ENCODE results near the gene COL9A3.

The COL9A3 gene

DNA sequence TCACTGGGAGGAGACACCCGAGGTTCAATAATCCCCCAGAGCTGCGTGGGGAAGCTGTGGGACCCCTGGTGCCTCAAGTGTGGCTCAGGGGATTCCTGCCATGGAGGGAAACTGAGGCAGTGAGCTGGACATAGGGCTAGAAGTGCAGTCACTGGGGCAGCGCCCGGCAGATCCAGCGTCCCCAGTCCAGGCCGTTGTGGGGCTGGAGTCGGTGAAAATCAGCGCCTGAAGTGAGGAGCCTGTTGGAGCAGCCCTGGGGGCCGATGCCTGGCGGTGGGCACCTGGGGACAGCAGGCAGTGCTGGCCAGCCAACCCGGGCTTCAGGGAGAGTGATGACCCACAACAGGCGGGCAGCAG is 2.2 kb upstream of the COL9A3 start:
- peaks cover 19% of the 10 kb centered on the region for H3K27me3 Mint-ChIP-seq (ENCODE audit: low read depth)
- peaks cover 3% of the 10 kb centered on the region for H3K36me3 Mint-ChIP-seq (ENCODE audit: low read depth)
- H3K4me3 Mint-ChIP-seq, result no peak overlapping the region
- H3K27ac Mint-ChIP-seq, result no peak overlapping the region
- no peaks in the 10 kb centered on the region for H3K9me3 Mint-ChIP-seq
- H3K4me1 Mint-ChIP-seq, result peaks cover 8% of the 10 kb centered on the region
- TF ChIP-seq, protein P1, sequence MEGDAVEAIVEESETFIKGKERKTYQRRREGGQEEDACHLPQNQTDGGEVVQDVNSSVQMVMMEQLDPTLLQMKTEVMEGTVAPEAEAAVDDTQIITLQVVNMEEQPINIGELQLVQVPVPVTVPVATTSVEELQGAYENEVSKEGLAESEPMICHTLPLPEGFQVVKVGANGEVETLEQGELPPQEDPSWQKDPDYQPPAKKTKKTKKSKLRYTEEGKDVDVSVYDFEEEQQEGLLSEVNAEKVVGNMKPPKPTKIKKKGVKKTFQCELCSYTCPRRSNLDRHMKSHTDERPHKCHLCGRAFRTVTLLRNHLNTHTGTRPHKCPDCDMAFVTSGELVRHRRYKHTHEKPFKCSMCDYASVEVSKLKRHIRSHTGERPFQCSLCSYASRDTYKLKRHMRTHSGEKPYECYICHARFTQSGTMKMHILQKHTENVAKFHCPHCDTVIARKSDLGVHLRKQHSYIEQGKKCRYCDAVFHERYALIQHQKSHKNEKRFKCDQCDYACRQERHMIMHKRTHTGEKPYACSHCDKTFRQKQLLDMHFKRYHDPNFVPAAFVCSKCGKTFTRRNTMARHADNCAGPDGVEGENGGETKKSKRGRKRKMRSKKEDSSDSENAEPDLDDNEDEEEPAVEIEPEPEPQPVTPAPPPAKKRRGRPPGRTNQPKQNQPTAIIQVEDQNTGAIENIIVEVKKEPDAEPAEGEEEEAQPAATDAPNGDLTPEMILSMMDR (IDR thresholded peaks at IDR 0.05; ENCODE audit: unreplicated experiment in 3 of 3), result no peak

DNA sequence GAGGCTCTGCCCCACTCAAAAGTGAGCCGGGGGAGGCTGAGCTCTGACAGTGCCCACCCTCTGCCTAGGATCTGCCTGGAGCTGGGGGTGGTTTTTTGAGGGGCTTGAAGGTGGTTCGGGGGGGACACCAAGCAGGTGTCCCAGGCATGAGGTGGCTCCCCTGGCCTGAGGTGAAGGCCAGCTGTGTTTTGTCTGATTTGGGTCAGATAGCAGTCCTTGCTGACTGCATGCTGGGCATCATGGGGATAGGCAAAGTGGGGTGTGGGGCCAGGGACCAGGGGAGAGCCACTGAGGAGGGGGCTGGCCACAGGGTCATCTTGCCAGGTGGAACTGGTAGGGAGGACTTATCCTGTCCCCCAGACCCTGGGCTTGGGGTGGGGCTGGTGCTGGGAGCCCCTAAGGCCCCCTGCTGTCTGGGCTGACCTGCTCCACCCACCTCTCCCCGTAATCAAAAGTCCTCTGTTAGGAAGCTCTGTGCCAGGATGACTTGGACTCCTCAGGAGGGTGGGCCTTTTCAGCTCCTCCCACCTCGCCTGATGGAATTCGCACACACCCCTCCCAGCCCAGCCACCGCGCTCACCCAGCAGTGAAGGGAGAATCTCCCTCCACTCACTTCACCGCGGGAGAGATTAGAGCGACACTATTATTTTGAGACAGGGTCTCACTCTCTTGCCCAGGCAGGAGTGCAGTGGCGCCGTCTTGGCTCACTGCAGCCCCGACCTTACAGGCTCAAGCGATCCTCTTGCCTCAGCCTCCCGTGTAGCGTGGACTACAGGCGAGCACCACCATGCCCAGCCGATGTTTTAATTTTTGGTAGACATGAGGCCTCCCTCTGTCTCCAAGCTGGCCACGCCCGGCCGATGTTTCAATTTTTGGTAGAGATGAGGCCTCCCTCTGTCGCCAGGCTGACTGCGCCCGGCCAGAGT is 1.5 kb upstream of the COL9A3 start:
- H3K9me3 Mint-ChIP-seq, result no peaks in the 10 kb centered on the region
- peak overlapping the region in 2 of 3 experiments; percentile 67 to 71 for H3K27ac Mint-ChIP-seq
- TF ChIP-seq, protein P1 (IDR thresholded peaks at IDR 0.05; ENCODE audit: unreplicated experiment in 3 of 3), result no peak
- peaks cover 8% of the 10 kb centered on the region for H3K4me1 Mint-ChIP-seq
- peaks cover 3% of the 10 kb centered on the region for H3K36me3 Mint-ChIP-seq (ENCODE audit: low read depth)
- peaks cover 19% of the 10 kb centered on the region for H3K27me3 Mint-ChIP-seq (ENCODE audit: low read depth)
- peak overlapping the region; percentile 59 to 81 (median 79) for H3K4me3 Mint-ChIP-seq

DNA sequence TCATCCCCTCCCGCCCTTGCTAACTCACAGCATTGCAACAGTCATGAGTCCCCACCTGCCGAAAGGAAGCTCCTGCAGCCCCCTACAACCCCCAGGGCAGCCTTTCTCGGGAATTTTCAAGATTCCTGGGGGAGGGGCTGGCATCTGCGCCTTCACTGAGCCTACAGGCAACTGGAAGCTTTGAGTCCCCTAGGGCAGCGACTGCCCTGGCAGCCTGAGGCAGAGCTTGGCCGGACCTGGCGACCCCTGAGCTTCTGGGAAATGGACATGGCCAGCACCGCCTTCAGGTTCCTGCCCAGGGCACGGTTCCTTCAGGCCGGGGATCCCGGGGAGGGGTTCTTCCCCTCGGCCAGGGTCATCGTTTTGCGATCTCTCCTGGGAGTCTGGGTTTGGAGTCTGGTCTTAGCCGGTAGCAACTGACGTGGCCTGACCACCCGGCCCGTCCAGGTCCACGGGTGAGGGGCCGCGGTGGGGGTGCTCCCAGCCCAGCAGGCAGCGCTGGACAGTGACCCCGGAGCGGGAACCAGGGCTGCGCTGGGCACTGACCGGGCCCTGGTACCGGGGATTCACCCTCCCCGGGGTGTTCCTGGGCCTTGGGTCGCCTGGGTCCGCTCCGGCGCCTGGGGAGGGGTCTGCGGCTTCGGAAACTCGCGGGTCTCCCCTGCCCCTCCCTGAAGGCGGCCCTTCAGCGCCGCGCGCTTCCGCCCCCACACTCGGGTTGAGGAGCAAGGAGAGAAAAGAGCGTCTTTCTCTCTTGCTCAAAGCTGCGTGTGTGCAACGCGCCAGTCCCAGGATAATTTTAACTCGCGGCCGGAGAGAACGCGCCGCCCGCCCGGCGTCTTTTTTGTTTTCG is 593 bp upstream of the COL9A3 start:
- TF ChIP-seq, protein P1 (IDR thresholded peaks at IDR 0.05; ENCODE audit: unreplicated experiment in 3 of 3), result no peak
- Mint-ChIP-seq H3K4me3 (peak overlapping the region; percentile 64 to 82 (median 81)), H3K4me1 (peaks cover 8% of the 10 kb centered on the region), H3K27me3 (ENCODE audit: low read depth) (peaks cover 19% of the 10 kb centered on the region), H3K36me3 (ENCODE audit: low read depth) (peaks cover 3% of the 10 kb centered on the region), H3K27ac (peak overlapping the region in 2 of 3 experiments; percentile 67 to 79), H3K9me3 (no peaks in the 10 kb centered on the region)

DNA sequence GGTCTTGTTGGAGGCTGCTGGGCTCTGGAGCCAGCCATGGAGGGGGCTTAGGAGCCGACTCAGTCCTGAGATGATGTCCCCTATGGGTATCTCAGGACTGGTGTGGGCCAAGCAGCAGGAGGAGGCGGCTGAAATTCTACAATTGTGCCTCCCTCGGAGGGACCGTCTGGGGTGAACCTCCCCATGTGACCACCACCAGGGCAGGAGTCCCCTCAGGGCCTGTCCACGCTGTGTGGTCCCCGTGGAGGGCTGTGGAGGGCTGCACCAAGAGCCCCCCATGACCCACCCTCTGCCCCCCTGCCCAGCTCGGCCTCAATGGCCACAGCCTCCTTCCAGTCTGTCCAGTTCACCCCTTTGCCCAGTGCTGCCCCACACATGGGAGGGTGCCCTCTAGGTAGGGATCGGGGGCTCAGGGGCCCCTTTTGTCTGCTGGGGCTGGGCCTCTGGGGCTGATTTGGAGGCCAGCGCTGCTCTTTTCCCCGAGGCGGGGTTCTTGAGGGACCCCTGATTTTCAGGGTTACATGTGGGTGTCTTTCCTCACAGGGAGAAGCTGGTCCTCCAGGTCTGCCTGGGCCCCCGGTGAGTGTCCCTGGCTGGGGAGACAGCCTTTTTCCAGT is 1.2 kb downstream of the COL9A3 start:
- TF ChIP-seq, protein P1 (IDR thresholded peaks at IDR 0.05; ENCODE audit: unreplicated experiment in 3 of 3), result no peak
- Mint-ChIP-seq H3K27ac (peak overlapping the region; percentile 66 to 84 (median 78)), H3K4me3 (peak overlapping the region; percentile 57 to 74 (median 72)), H3K9me3 (no peaks in the 10 kb centered on the region), H3K36me3 (ENCODE audit: low read depth) (no peaks in the 10 kb centered on the region), H3K4me1 (peaks cover 8% of the 10 kb centered on the region), H3K27me3 (ENCODE audit: low read depth) (peaks cover 19% of the 10 kb centered on the region)

DNA sequence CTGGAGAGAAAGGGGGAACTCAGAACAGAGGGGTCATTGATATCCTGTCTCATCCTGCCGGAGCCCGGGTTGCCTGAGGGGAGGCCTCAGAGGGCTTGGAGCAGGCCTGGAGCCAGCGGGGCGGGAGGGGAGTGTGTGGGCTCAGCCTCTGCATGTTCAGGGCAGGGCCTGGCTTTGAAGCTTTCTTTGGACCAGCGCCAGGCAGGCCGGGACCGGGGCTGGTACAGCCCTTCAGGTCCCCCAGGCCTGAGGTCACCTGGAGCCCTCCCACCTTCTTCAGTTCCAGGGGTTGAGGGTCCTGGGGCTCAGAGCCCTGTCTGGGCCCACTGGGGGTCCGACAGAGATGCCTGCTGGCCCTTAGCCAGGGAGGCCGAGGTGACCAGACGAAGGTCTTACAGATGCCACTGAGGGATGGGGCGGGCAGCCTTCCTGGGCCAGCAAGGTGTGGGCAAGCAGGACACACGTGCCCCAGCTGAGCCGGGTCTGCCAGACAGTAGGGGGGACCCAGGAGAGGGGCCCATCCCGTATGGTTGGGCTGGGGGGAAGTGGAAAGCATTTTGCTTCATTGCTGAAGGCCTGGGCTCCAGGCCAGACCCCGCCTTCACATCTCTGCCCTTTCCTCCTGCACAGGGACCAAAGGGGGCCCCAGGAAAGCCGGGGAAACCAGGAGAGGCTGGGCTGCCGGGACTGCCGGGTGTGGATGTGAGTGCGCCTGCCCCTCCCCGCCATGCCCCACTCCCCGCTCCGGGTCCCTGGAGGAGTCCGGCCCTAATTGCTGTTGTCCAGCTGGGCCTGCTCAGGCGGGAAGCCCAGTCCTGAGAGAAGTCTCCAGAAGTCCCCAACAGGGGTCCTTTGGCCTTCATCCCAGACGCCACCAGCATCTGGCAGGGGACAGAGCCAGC is 2.0 kb downstream of the COL9A3 start:
- TF ChIP-seq, protein P1 (IDR thresholded peaks at IDR 0.05; ENCODE audit: unreplicated experiment in 3 of 3), result no peak
- peaks cover 8% of the 10 kb centered on the region for H3K4me1 Mint-ChIP-seq
- no peaks in the 10 kb centered on the region for H3K9me3 Mint-ChIP-seq
- H3K27ac Mint-ChIP-seq, result peak overlapping the region; percentile 66 to 84 (median 78)
- peaks cover 19% of the 10 kb centered on the region for H3K27me3 Mint-ChIP-seq (ENCODE audit: low read depth)
- no peaks in the 10 kb centered on the region for H3K36me3 Mint-ChIP-seq (ENCODE audit: low read depth)
- peak overlapping the region; percentile 57 to 74 (median 72) for H3K4me3 Mint-ChIP-seq

Measured in nephron (organoid).